ENCODE results near the gene HECTD2. TPM values are rescaled to one million over a fixed set of nuclear protein-coding genes. Genes with fewer than 3 reads are reported as not detected.

The HECTD2 gene
- total and polyA plus RNA-seq, 9 of the 15 experiments (the other 6 are each of a cell fraction or from before 2014, with no cell fraction given) = 1.3 to 5.9 (median 3.9) TPM

GRCh38 chr10:91409069-91409868 is 875 bp upstream of the HECTD2 start (continued):
- TF ChIP-seq, protein P1, sequence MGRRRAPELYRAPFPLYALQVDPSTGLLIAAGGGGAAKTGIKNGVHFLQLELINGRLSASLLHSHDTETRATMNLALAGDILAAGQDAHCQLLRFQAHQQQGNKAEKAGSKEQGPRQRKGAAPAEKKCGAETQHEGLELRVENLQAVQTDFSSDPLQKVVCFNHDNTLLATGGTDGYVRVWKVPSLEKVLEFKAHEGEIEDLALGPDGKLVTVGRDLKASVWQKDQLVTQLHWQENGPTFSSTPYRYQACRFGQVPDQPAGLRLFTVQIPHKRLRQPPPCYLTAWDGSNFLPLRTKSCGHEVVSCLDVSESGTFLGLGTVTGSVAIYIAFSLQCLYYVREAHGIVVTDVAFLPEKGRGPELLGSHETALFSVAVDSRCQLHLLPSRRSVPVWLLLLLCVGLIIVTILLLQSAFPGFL (CRISPR knock-in tag; IDR thresholded peaks at IDR 0.05) = no peak
- TF ChIP-seq BMI1 (IDR thresholded peaks at IDR 0.05; ENCODE audit: low read length) (no peak), OTX1 (CRISPR knock-in tag; IDR thresholded peaks at IDR 0.05) (0 out of 2 replicates have a peak, but pooled peaks have one; percentile 76), CREB3 (tag; conservative IDR thresholded peaks at IDR 0.05; ENCODE audit: low read depth) (no peak), ZNF311 (CRISPR knock-in tag; IDR thresholded peaks at IDR 0.05) (no peak), MEF2D (tag; conservative IDR thresholded peaks at IDR 0.05; ENCODE audit: low read depth) (no peak), ZNF224 (CRISPR knock-in tag; IDR thresholded peaks at IDR 0.05) (no peak), ARHGAP35 (IDR thresholded peaks at IDR 0.05; ENCODE audit: partially characterized antibody) (no peak), EP400 (IDR thresholded peaks at IDR 0.05) (peak; percentile 40), ETV1 (tag; conservative IDR thresholded peaks at IDR 0.05; ENCODE audit: low read depth) (no peak), ELF4 (CRISPR knock-in tag; IDR thresholded peaks at IDR 0.05) (0 out of 2 replicates have a peak, but pooled peaks have one; percentile 10), ZNF764 (CRISPR knock-in tag; IDR thresholded peaks at IDR 0.05; ENCODE audit: low read depth) (no peak), CEBPB (tag; IDR thresholded peaks at IDR 0.05) (no peak), TFAM (CRISPR knock-in tag; conservative IDR thresholded peaks at IDR 0.05) (no peak), KAT7 (CRISPR knock-in tag; IDR thresholded peaks at IDR 0.05; ENCODE audit: borderline replicate concordance) (no peak), ZNF79 (CRISPR knock-in tag; IDR thresholded peaks at IDR 0.05; ENCODE audit: low read depth) (no peak)
- TF ChIP-seq, protein P2, sequence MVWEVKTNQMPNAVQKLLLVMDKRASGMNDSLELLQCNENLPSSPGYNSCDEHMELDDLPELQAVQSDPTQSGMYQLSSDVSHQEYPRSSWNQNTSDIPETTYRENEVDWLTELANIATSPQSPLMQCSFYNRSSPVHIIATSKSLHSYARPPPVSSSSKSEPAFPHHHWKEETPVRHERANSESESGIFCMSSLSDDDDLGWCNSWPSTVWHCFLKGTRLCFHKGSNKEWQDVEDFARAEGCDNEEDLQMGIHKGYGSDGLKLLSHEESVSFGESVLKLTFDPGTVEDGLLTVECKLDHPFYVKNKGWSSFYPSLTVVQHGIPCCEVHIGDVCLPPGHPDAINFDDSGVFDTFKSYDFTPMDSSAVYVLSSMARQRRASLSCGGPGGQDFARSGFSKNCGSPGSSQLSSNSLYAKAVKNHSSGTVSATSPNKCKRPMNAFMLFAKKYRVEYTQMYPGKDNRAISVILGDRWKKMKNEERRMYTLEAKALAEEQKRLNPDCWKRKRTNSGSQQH (CRISPR knock-in tag; IDR thresholded peaks at IDR 0.05) = no peak
- TF ChIP-seq, protein P3, sequence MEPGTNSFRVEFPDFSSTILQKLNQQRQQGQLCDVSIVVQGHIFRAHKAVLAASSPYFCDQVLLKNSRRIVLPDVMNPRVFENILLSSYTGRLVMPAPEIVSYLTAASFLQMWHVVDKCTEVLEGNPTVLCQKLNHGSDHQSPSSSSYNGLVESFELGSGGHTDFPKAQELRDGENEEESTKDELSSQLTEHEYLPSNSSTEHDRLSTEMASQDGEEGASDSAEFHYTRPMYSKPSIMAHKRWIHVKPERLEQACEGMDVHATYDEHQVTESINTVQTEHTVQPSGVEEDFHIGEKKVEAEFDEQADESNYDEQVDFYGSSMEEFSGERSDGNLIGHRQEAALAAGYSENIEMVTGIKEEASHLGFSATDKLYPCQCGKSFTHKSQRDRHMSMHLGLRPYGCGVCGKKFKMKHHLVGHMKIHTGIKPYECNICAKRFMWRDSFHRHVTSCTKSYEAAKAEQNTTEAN (CRISPR knock-in tag; IDR thresholded peaks at IDR 0.05) = no peak
- TF ChIP-seq, protein P4, sequence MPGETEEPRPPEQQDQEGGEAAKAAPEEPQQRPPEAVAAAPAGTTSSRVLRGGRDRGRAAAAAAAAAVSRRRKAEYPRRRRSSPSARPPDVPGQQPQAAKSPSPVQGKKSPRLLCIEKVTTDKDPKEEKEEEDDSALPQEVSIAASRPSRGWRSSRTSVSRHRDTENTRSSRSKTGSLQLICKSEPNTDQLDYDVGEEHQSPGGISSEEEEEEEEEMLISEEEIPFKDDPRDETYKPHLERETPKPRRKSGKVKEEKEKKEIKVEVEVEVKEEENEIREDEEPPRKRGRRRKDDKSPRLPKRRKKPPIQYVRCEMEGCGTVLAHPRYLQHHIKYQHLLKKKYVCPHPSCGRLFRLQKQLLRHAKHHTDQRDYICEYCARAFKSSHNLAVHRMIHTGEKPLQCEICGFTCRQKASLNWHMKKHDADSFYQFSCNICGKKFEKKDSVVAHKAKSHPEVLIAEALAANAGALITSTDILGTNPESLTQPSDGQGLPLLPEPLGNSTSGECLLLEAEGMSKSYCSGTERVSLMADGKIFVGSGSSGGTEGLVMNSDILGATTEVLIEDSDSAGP (CRISPR knock-in tag; IDR thresholded peaks at IDR 0.05) = no peak
- TF ChIP-seq, protein P5, sequence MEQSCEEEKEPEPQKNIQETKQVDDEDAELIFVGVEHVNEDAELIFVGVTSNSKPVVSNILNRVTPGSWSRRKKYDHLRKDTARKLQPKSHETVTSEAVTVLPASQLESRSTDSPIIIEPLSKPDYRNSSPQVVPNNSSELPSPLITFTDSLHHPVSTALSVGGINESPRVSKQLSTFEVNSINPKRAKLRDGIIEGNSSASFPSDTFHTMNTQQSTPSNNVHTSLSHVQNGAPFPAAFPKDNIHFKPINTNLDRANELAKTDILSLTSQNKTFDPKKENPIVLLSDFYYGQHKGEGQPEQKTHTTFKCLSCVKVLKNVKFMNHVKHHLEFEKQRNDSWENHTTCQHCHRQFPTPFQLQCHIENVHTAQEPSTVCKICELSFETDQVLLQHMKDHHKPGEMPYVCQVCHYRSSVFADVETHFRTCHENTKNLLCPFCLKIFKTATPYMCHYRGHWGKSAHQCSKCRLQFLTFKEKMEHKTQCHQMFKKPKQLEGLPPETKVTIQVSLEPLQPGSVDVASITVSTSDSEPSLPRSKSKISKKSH (CRISPR knock-in tag; IDR thresholded peaks at IDR 0.05) = no peak

All from K562 (cell line).